ENCODE measurements around the gene DAB1.

DNA sequence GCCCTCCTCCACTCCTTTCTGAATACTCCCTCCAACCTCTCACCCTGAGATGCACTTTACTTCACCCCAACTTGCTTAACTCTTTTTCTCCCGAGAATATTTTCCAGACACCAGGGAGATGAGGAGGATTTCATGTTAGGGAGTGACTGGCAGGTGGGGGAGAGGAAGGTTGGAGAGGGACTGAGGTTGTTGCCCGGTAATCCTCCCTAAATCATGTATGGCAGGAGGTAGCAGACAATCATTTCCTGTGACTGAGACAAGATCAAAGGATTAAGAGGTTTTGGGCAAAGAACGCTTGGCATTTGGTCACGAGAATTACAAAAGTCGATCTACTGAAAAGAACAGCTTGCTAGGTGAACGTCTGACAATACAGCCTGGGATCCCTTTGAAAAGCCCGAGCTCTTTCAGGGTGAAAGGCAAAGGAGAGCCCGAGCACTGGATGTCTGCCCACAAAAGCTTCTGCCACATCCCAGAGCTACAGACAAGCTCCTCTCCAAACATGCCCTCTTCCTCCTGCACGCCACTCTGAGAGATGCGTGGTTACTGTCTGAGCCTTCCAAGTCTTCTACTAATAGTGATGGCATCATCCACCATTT is 154.1 kb downstream of the DAB1 start:
- no peak for TF ChIP-seq NFRKB (IDR thresholded peaks at IDR 0.05)
- TF ChIP-seq SP1 (IDR thresholded peaks at IDR 0.05), result no peak
- TF ChIP-seq, protein P1, sequence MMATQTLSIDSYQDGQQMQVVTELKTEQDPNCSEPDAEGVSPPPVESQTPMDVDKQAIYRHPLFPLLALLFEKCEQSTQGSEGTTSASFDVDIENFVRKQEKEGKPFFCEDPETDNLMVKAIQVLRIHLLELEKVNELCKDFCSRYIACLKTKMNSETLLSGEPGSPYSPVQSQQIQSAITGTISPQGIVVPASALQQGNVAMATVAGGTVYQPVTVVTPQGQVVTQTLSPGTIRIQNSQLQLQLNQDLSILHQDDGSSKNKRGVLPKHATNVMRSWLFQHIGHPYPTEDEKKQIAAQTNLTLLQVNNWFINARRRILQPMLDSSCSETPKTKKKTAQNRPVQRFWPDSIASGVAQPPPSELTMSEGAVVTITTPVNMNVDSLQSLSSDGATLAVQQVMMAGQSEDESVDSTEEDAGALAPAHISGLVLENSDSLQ (IDR thresholded peaks at IDR 0.05), result no peak
- no peak for TF ChIP-seq ELF4 (IDR thresholded peaks at IDR 0.05)
- TF ChIP-seq FOXM1 (IDR thresholded peaks at IDR 0.05; ENCODE audit: borderline replicate concordance), result no peak
- TF ChIP-seq CTBP1 (IDR thresholded peaks at IDR 0.05; ENCODE audit: borderline replicate concordance), result no peak
- TF ChIP-seq TARDBP (IDR thresholded peaks at IDR 0.05), result no peak
- TF ChIP-seq SUZ12 (IDR thresholded peaks at IDR 0.05), result no peak
- TF ChIP-seq FOXK2 (IDR thresholded peaks at IDR 0.05), result no peak
